ENCODE results near the gene NPHP4. TPM values are rescaled to one million over a fixed set of nuclear protein-coding genes. Genes with fewer than 3 reads are reported as not detected.

NPHP4 gene
- total RNA-seq, 1 experiment from 2014 or later: 20.0 TPM

DNA sequence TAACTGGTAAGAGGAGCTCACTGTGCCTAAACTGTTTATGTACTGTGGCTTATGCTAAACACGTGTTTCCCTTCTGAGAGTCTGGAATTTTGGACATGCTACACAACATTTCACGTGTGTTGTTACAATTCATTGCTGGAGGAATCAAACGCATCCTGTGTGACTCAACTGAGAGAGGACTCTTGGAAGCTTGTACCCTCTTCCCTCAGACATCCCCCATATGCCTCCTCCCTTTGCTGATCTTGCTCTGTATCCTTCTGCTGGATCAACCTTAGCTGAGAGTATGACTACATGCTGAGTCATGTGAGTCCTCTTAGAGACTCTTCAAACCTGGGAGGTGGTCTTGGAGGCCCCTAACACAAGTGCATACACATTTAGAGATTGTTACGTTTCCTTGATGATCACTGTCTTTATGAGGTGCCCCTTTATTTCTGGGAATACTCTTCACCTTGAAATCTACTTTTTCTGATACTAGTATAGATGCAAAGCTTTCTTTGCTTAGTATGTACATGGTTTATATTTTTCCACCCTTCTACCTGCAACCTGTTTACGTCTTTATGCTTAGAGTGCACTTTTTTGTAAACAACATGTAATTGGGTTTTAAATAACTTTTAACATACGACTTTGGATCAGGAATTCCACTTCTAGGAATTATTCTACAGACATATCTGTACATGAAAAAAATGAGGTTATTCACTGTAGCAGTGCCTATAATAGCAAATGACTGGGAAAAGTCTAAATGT is 8.7 kb downstream of the NPHP4 start:
- CTCF ChIA-PET: no interaction called here
- H2AFZ ChIP-seq (ENCODE audit: low read depth, low read length, poor library complexity, severe bottlenecking): no peak overlapping the region
- H3K4me1 ChIP-seq (ENCODE audit: control insufficient read depth in 1 of 2, insufficient read depth in 2 of 2, low read length in 2 of 2): peaks cover 9 to 33% of the 10 kb centered on the region in 2 experiments
- no peaks in the 10 kb centered on the region for H3K27me3 ChIP-seq (ENCODE audit: insufficient read depth, low read length)
- no peak for DNase-seq (ENCODE audit: low read depth, low spot score)
- POLR2A ChIA-PET: interaction anchor here (1.1 kb wide), 1 partner anchor 9 kb away, joined by 3 read pairs; no protein-coding TSS in a partner anchor
- H3K36me3 ChIP-seq (ENCODE audit: control insufficient read depth in 1 of 2, insufficient read depth in 2 of 2, low read length in 2 of 2): peaks cover 0 to 4% of the 10 kb centered on the region in 2 experiments; a peak in 1 of 4 replicates
- no peaks in the 10 kb centered on the region; the same call in 1 of the 2 replicates for H3K79me2 ChIP-seq (ENCODE audit: insufficient read depth, low read length)
- no peaks in the 10 kb centered on the region for H3K9me3 ChIP-seq (ENCODE audit: control insufficient read depth in 1 of 2, insufficient read depth in 1 of 2, low read depth in 1 of 2, low read length in 2 of 2)
- H3K9ac ChIP-seq (ENCODE audit: low read length): peak overlapping the region; percentile 7; the same call in 1 of the 2 replicates
- BruUV-seq (replicated peaks): no TSS peak
- RAD21 ChIA-PET (ENCODE audit: low non-redundant PET in 1 of 2, low total read pairs in 2 of 2, uncharacterized antibody in 2 of 2, unreplicated experiment in 2 of 2): interaction anchor here in 1 of 2 experiments (0.5 kb wide), 1 partner anchor 9 kb away, joined by 3 read pairs; the partner anchor contains the start of gene NPHP4
- no peaks in the 10 kb centered on the region for H3K9me2 ChIP-seq (ENCODE audit: insufficient read depth)
- intact Hi-C loops (cut with micrococcal nuclease): no loop called here
- no peak overlapping the region for H3K4me3 ChIP-seq (replicated peaks in 1 of 2; ENCODE audit: low read depth in 1 of 2, low read length in 2 of 2)
- no peak overlapping the region for H3K27ac ChIP-seq (ENCODE audit: low read depth, low read length)
- TF ChIP-seq JUND (IDR thresholded peaks at IDR 0.05): no peak
- TF ChIP-seq RAD21 (IDR thresholded peaks at IDR 0.05; ENCODE audit: low read depth): no peak
- TF ChIP-seq TCF7L2 (IDR thresholded peaks at IDR 0.05; ENCODE audit: borderline replicate concordance, extremely low read depth, insufficient read depth, insufficient read length): no peak
- no peak for TF ChIP-seq YY1 (IDR thresholded peaks at IDR 0.05; ENCODE audit: extremely low read depth, insufficient replicate concordance, low read depth, low read length)
- no peak for TF ChIP-seq POLR2A (IDR thresholded peaks at IDR 0.05; ENCODE audit: borderline replicate concordance, extremely low read depth, insufficient read depth, insufficient read length)
- no peak for TF ChIP-seq SP1 (IDR thresholded peaks at IDR 0.05; ENCODE audit: low read depth)
- TF ChIP-seq EZH2 (IDR thresholded peaks at IDR 0.05): no peak
- no peak; the same call in none of the 2 replicates for TF ChIP-seq FOSL1 (IDR thresholded peaks at IDR 0.05; ENCODE audit: low read depth)
- no peak for TF ChIP-seq EGR1 (IDR thresholded peaks at IDR 0.05; ENCODE audit: low read depth)
- TF ChIP-seq CEBPB (IDR thresholded peaks at IDR 0.05; ENCODE audit: low read depth): no peak
- TF ChIP-seq ZFX (IDR thresholded peaks at IDR 0.05): no peak
- TF ChIP-seq, protein P1, sequence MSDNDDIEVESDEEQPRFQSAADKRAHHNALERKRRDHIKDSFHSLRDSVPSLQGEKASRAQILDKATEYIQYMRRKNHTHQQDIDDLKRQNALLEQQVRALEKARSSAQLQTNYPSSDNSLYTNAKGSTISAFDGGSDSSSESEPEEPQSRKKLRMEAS (IDR thresholded peaks at IDR 0.05): no peak
- no peak for TF ChIP-seq CBX3 (IDR thresholded peaks at IDR 0.05; ENCODE audit: low read depth)
- TF ChIP-seq, protein P2, sequence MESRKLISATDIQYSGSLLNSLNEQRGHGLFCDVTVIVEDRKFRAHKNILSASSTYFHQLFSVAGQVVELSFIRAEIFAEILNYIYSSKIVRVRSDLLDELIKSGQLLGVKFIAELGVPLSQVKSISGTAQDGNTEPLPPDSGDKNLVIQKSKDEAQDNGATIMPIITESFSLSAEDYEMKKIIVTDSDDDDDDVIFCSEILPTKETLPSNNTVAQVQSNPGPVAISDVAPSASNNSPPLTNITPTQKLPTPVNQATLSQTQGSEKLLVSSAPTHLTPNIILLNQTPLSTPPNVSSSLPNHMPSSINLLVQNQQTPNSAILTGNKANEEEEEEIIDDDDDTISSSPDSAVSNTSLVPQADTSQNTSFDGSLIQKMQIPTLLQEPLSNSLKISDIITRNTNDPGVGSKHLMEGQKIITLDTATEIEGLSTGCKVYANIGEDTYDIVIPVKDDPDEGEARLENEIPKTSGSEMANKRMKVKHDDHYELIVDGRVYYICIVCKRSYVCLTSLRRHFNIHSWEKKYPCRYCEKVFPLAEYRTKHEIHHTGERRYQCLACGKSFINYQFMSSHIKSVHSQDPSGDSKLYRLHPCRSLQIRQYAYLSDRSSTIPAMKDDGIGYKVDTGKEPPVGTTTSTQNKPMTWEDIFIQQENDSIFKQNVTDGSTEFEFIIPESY (IDR thresholded peaks at IDR 0.05; ENCODE audit: extremely low read depth, insufficient replicate concordance, low read length): no peak
- TF ChIP-seq ZNF274 (IDR thresholded peaks at IDR 0.05; ENCODE audit: low read depth, low read length): no peak
- TF ChIP-seq, protein P3, sequence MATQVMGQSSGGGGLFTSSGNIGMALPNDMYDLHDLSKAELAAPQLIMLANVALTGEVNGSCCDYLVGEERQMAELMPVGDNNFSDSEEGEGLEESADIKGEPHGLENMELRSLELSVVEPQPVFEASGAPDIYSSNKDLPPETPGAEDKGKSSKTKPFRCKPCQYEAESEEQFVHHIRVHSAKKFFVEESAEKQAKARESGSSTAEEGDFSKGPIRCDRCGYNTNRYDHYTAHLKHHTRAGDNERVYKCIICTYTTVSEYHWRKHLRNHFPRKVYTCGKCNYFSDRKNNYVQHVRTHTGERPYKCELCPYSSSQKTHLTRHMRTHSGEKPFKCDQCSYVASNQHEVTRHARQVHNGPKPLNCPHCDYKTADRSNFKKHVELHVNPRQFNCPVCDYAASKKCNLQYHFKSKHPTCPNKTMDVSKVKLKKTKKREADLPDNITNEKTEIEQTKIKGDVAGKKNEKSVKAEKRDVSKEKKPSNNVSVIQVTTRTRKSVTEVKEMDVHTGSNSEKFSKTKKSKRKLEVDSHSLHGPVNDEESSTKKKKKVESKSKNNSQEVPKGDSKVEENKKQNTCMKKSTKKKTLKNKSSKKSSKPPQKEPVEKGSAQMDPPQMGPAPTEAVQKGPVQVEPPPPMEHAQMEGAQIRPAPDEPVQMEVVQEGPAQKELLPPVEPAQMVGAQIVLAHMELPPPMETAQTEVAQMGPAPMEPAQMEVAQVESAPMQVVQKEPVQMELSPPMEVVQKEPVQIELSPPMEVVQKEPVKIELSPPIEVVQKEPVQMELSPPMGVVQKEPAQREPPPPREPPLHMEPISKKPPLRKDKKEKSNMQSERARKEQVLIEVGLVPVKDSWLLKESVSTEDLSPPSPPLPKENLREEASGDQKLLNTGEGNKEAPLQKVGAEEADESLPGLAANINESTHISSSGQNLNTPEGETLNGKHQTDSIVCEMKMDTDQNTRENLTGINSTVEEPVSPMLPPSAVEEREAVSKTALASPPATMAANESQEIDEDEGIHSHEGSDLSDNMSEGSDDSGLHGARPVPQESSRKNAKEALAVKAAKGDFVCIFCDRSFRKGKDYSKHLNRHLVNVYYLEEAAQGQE (IDR thresholded peaks at IDR 0.05; ENCODE audit: low read depth): no peak
- no peak for TF ChIP-seq POLR2AphosphoS5 (IDR thresholded peaks at IDR 0.05; ENCODE audit: low read depth, low read length)
- TF ChIP-seq, protein P4, sequence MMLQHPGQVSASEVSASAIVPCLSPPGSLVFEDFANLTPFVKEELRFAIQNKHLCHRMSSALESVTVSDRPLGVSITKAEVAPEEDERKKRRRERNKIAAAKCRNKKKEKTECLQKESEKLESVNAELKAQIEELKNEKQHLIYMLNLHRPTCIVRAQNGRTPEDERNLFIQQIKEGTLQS (IDR thresholded peaks at IDR 0.05): no peak
- no peak for TF ChIP-seq EZH2phosphoT487 (IDR thresholded peaks at IDR 0.05; ENCODE audit: borderline replicate concordance)
- H3K4me2 ChIP-seq (ENCODE audit: low read length): peak overlapping the region; percentile 37
- no peak for ATAC-seq
- no peaks in the 10 kb centered on the region for H4K20me1 ChIP-seq (ENCODE audit: insufficient read depth)
